H9 (cell line): Measurements from ENCODE around the gene ZNF681. TPM values are rescaled to one million over a fixed set of nuclear protein-coding genes. Genes with fewer than 3 reads are reported as not detected.

ENCODE experiments used
- DNase-seq: peaks from one replicate; pipeline ENCODE4 v3.0.0-alpha.2; 2017
- H2AFZ ChIP-seq: one replicate; pipeline ENCODE4 v1.6.1; 2013; ENCODE audit warnings: mild to moderate bottlenecking, low read length, control low read depth, moderate library complexity
- H2AK5ac ChIP-seq: 2 replicates; pipeline ENCODE4 v1.6.1; 2013; ENCODE audit warnings: low read length, control low read depth, mixed read lengths; ENCODE audit not compliant: insufficient read length
- H2BK120ac ChIP-seq: one replicate; pipeline ENCODE4 v1.6.1; 2013; ENCODE audit warnings: low read depth, mild to moderate bottlenecking, low read length, control low read depth, inconsistent platforms; ENCODE audit not compliant: poor library complexity, severe bottlenecking
- H2BK12ac ChIP-seq: 2 replicates; pipeline ENCODE4 v1.6.1; 2013; ENCODE audit warnings: low read length, control low read depth, mixed read lengths, low read depth; ENCODE audit not compliant: insufficient read length
- H2BK15ac ChIP-seq: 2 replicates; pipeline ENCODE4 v1.6.1; 2013; ENCODE audit warnings: low read depth, low read length, control low read depth
- H2BK20ac ChIP-seq: one replicate; pipeline ENCODE4 v1.6.1; 2013; ENCODE audit warnings: low read depth, mild to moderate bottlenecking, low read length, control low read depth, inconsistent platforms; ENCODE audit not compliant: poor library complexity, severe bottlenecking
- H2BK5ac ChIP-seq: 2 replicates; pipeline ENCODE4 v1.6.1; 2013; ENCODE audit warnings: low read length, control low read depth, mixed read lengths; ENCODE audit not compliant: insufficient read length
- H3K14ac ChIP-seq: 2 replicates; pipeline ENCODE4 v1.6.1; 2013; ENCODE audit warnings: low read length, control low read depth; ENCODE audit not compliant: insufficient read depth
- H3K18ac ChIP-seq: 2 replicates; pipeline ENCODE4 v1.6.1; 2013; ENCODE audit warnings: low read depth, mild to moderate bottlenecking, mixed read lengths, low read length, control low read depth; ENCODE audit not compliant: insufficient read length
- H3K23ac ChIP-seq: 2 replicates; pipeline ENCODE4 v1.6.1; 2013; ENCODE audit warnings: low read length, control low read depth, mixed read lengths, low read depth; ENCODE audit not compliant: insufficient read length
- H3K23me2 ChIP-seq: 2 replicates; pipeline ENCODE4 v1.6.1; 2013; ENCODE audit warnings: low read depth, mild to moderate bottlenecking, mixed read lengths, low read length, control low read depth; ENCODE audit not compliant: insufficient read length, poor library complexity, severe bottlenecking
- H3K27ac ChIP-seq: 2 replicates; pipeline ENCODE4 v1.5.1; 2013; ENCODE audit warnings: low read length, control low read depth, mixed read lengths, low read depth; ENCODE audit not compliant: insufficient read length
- H3K27me3 ChIP-seq: 2 replicates; pipeline ENCODE4 v1.6.1; 2013; ENCODE audit warnings: low read length, control low read depth, inconsistent platforms; ENCODE audit not compliant: insufficient read depth
- H3K4ac ChIP-seq: 2 replicates; pipeline ENCODE4 v1.6.1; 2013; ENCODE audit warnings: low read depth, mild to moderate bottlenecking, control low read depth, inconsistent platforms, low read length, moderate library complexity
- H3K4me1 ChIP-seq: 2 replicates; pipeline ENCODE4 v1.6.1; 2013; ENCODE audit warnings: low read length, control low read depth, inconsistent platforms; ENCODE audit not compliant: insufficient read depth
- H3K4me2 ChIP-seq: 2 replicates; pipeline ENCODE4 v1.6.1; 2013; ENCODE audit warnings: low read length, control low read depth, mixed read lengths; ENCODE audit not compliant: insufficient read length, insufficient read depth
- H3K56ac ChIP-seq: 2 replicates; pipeline ENCODE4 v1.6.1; 2013; ENCODE audit warnings: low read depth, mild to moderate bottlenecking, mixed read lengths, low read length, control low read depth; ENCODE audit not compliant: insufficient read length
- H3K79me1 ChIP-seq: 2 replicates; pipeline ENCODE4 v1.6.1; 2013; ENCODE audit warnings: low read depth, mild to moderate bottlenecking, moderate library complexity, low read length, control low read depth, inconsistent platforms; ENCODE audit not compliant: insufficient read depth, poor library complexity, severe bottlenecking
- H3K79me2 ChIP-seq: 2 replicates; pipeline ENCODE4 v1.6.1; 2013; ENCODE audit warnings: low read length, control low read depth, inconsistent platforms; ENCODE audit not compliant: insufficient read depth
- H3K9ac ChIP-seq: 2 replicates; pipeline ENCODE4 v1.6.1; 2013; ENCODE audit warnings: low read length, control low read depth, mixed read lengths; ENCODE audit not compliant: insufficient read length; ENCODE audit errors: extremely low read depth
- H3K9me3 ChIP-seq: one replicate; pipeline ENCODE4 v1.6.1; 2013; ENCODE audit warnings: low read depth, low read length, inconsistent platforms; ENCODE audit not compliant: control insufficient read depth
- H3T11ph ChIP-seq: one replicate; pipeline ENCODE4 v1.6.1; 2013; ENCODE audit warnings: mild to moderate bottlenecking, low read length, control low read depth, inconsistent platforms
- H4K20me1 ChIP-seq: one replicate; pipeline ENCODE4 v1.6.1; 2013; ENCODE audit not compliant: control insufficient read depth, insufficient read length, insufficient read depth
- H4K5ac ChIP-seq: 2 replicates; pipeline ENCODE4 v1.6.1; 2013; ENCODE audit warnings: low read depth, mild to moderate bottlenecking, mixed read lengths, low read length, control low read depth; ENCODE audit not compliant: insufficient read length
- H4K8ac ChIP-seq: replicated peaks from 2 replicates; pipeline ENCODE4 v1.6.1; 2013; ENCODE audit warnings: low read length, control low read depth, mixed read lengths, low read depth; ENCODE audit not compliant: insufficient read length
- H4K91ac ChIP-seq: 2 replicates; pipeline ENCODE4 v1.6.1; 2013; ENCODE audit warnings: low read depth, mild to moderate bottlenecking, moderate library complexity, mixed read lengths, low read length, control low read depth; ENCODE audit not compliant: insufficient read length
- H3K27ac Mint-ChIP-seq, 3 experiments: 2 replicates in 2 of 3; 3 replicates in 1 of 3; pipeline ENCODE4 v1.8.0; 2020 to 2021; ENCODE audit warnings: mixed read lengths in 3 of 3, mild to moderate bottlenecking in 1 of 3, moderate library complexity in 1 of 3
- H3K27me3 Mint-ChIP-seq: 2 replicates; pipeline ENCODE4 v1.8.0; 2021; ENCODE audit warnings: low read depth, mild to moderate bottlenecking, moderate library complexity, mixed read lengths
- H3K36me3 Mint-ChIP-seq, 3 experiments: 2 replicates in 2 of 3; 3 replicates in 1 of 3; pipeline ENCODE4 v1.8.0; 2020 to 2021; ENCODE audit warnings: low read depth in 3 of 3, mixed read lengths in 3 of 3; ENCODE audit not compliant: insufficient read depth in 1 of 3
- H3K4me1 Mint-ChIP-seq, 2 experiments: 2 replicates each; pipeline ENCODE4 v1.8.0; 2020; ENCODE audit warnings: mixed read lengths in 2 of 2
- H3K4me3 Mint-ChIP-seq, 2 experiments: 2 replicates in 1 of 2; 3 replicates in 1 of 2; pipeline ENCODE4 v1.8.0; 2020 to 2021; ENCODE audit warnings: mild to moderate bottlenecking in 2 of 2, mixed read lengths in 2 of 2, moderate library complexity in 1 of 2
- H3K9me3 Mint-ChIP-seq, 2 experiments: 2 replicates in 1 of 2; 3 replicates in 1 of 2; pipeline ENCODE4 v1.8.0; 2020; ENCODE audit warnings: mild to moderate bottlenecking in 2 of 2, mixed read lengths in 2 of 2, moderate library complexity in 1 of 2
- total RNA-seq: library from RNA; stranded (reverse); gene quantifications from 2 replicates; pipeline ENCODE4 v1.2.1, GENCODE V29; 2021
- TF ChIP-seq, protein P1 (sequence below): fragments of 200-600 bp; sonication (generic); conservative IDR thresholded peaks from 3 replicates; pipeline ENCODE4 v1.8.0; 2021; ENCODE audit warnings: antibody characterized with exemption, mild to moderate bottlenecking

ZNF681 gene
- total RNA-seq, 1 experiment from 2014 or later: 10.4 TPM

DNA sequence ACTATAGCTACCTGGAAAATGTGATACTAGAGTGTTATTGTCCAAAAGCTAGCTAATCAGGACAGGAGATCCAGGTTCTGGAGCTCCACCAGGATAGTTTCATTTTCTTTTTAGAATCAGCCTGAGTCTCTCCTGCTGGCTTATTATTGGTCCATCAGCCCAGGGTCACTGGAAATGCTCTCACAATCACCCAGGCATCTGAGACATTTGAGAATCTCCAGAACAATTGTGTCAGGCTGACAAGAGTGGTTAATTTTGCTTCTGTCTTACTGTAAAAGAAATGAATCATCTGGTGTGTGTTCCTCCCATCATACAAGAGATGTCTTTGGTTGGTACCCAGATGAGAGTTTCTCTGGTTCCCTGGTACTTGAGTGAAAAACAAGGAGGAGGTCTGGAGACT is 43.6 kb upstream of the ZNF681 start:
- no peak overlapping the region for H4K8ac ChIP-seq

More for the DNA sequence above, 43.6 kb upstream of the ZNF681 start:
- Histone ChIP-seq H2BK15ac (no peak overlapping the region), H3K27ac (no peak overlapping the region), H3K18ac (no peak overlapping the region), H3K4ac (no peak overlapping the region), H3K4me2 (no peak overlapping the region), H3K56ac (no peak overlapping the region), H3K27me3 (no peaks in the 10 kb centered on the region), H3K23me2 (no peaks in the 10 kb centered on the region), H3K4me1 (no peaks in the 10 kb centered on the region), H3K14ac (no peak overlapping the region), H3K9me3 (no peaks in the 10 kb centered on the region), H4K20me1 (no peaks in the 10 kb centered on the region), H2AFZ (no peak overlapping the region), H2BK12ac (no peak overlapping the region), H2AK5ac (no peak overlapping the region), H3K9ac (no peak overlapping the region), H3K23ac (no peak overlapping the region), H2BK5ac (no peak overlapping the region), H3T11ph (no peak overlapping the region), H4K5ac (no peak overlapping the region), H3K79me1 (no peaks in the 10 kb centered on the region), H3K79me2 (no peaks in the 10 kb centered on the region; the same call in 1 of the 2 replicates), H2BK20ac (no peak overlapping the region), H2BK120ac (no peak overlapping the region), H4K91ac (no peak overlapping the region)
- peaks cover 11 to 12% of the 10 kb centered on the region in 2 experiments for H3K4me1 Mint-ChIP-seq
- no peak for DNase-seq
- H3K27ac Mint-ChIP-seq: no peak overlapping the region; a peak in 1 of 7 replicates
- TF ChIP-seq, protein P1, sequence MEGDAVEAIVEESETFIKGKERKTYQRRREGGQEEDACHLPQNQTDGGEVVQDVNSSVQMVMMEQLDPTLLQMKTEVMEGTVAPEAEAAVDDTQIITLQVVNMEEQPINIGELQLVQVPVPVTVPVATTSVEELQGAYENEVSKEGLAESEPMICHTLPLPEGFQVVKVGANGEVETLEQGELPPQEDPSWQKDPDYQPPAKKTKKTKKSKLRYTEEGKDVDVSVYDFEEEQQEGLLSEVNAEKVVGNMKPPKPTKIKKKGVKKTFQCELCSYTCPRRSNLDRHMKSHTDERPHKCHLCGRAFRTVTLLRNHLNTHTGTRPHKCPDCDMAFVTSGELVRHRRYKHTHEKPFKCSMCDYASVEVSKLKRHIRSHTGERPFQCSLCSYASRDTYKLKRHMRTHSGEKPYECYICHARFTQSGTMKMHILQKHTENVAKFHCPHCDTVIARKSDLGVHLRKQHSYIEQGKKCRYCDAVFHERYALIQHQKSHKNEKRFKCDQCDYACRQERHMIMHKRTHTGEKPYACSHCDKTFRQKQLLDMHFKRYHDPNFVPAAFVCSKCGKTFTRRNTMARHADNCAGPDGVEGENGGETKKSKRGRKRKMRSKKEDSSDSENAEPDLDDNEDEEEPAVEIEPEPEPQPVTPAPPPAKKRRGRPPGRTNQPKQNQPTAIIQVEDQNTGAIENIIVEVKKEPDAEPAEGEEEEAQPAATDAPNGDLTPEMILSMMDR: no peak
- peaks cover 6 to 25% (median 14%) of the 10 kb centered on the region in 3 experiments; a peak in 5 of 7 replicates for H3K36me3 Mint-ChIP-seq
- H3K9me3 Mint-ChIP-seq: peaks cover 0 to 2% of the 10 kb centered on the region in 2 experiments; a peak in 1 of 5 replicates
- no peak overlapping the region for H3K4me3 Mint-ChIP-seq
- no peaks in the 10 kb centered on the region for H3K27me3 Mint-ChIP-seq
